Choroid plexus epithelial cell (primary cell): Measurements from ENCODE around the gene SMOC2.

Experiments
- DNase-seq: peaks from one replicate; pipeline ENCODE4 v3.0.0-alpha.2; 2010; ENCODE audit warnings: low read depth
- H3K4me3 ChIP-seq: 2 replicates; pipeline ENCODE4 v1.5.1; 2011; ENCODE audit warnings: low read depth, mild to moderate bottlenecking, control low read depth, low read length, moderate library complexity
- TF ChIP-seq, protein P1 (sequence below): conservative IDR thresholded peaks from 2 replicates; pipeline ENCODE4 v1.5.1; 2011; ENCODE audit warnings: low read depth, mild to moderate bottlenecking, control low read depth, inconsistent platforms, low read length, moderate library complexity

SMOC2 gene

DNA sequence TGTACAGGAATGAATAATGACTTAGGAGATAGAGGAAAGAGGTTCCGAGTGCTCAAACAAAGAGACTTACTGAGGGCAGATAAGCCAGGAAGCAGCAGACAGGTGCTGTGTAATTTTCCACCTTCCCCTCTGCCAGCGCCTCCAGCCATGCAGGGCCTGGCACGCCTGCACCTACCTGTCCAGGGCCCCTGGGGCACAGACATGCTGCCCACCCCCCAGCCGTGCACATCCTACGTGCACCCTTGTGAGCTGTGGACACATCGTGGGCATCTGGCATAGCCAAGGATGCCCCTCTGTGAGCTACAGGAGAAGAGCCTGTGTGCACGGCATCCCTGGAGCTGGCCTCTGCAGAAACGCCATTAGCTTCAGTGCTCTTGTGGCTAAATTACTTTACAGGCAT, 7.1 kb upstream of the SMOC2 start:
- H3K4me3 ChIP-seq: no peak overlapping the region
- no peak for DNase-seq
- TF ChIP-seq, protein P1, sequence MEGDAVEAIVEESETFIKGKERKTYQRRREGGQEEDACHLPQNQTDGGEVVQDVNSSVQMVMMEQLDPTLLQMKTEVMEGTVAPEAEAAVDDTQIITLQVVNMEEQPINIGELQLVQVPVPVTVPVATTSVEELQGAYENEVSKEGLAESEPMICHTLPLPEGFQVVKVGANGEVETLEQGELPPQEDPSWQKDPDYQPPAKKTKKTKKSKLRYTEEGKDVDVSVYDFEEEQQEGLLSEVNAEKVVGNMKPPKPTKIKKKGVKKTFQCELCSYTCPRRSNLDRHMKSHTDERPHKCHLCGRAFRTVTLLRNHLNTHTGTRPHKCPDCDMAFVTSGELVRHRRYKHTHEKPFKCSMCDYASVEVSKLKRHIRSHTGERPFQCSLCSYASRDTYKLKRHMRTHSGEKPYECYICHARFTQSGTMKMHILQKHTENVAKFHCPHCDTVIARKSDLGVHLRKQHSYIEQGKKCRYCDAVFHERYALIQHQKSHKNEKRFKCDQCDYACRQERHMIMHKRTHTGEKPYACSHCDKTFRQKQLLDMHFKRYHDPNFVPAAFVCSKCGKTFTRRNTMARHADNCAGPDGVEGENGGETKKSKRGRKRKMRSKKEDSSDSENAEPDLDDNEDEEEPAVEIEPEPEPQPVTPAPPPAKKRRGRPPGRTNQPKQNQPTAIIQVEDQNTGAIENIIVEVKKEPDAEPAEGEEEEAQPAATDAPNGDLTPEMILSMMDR: no peak

DNA sequence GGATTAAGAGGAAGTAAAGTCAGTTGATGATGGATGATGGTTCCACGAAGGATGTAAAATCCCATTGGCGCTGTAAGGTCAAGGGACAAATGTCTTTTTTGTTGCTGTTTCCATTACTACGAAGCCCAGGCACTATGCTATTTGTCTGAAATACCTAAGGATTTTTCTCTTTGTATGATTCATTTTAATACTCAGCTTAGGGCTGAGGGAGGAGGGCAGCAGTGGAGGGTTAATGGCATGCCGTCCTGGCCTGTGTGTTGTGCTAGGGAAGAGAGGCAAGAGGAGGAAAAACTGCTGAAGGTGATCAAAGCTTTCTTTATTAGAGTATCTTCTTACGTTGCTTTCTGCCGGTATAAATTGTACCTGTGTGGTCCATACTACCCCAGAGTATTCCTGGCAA, 6.5 kb upstream of the SMOC2 start:
- no peak for DNase-seq
- TF ChIP-seq, protein P1: no peak
- no peak overlapping the region for H3K4me3 ChIP-seq

DNA sequence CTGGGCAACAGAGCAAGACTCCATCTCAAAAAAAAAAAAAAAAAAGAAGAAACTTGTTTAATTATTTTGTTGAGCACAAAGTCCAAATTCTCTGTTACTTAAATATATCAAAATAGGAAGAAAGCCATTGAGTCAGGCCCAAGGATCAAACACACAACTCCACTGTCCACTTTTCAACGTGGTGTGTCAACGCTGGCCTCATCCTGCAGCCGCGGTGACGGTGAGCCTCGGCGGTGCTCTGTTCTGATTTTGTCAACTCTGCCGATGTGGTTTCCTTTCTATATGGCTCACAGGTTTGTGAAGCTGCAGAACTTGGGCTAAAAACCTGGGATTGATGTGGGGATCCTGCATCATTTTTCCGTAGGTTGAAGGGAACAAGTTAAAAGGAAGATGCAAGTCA, 3.2 kb upstream of the SMOC2 start:
- DNase-seq: no peak
- TF ChIP-seq, protein P1: no peak
- H3K4me3 ChIP-seq: no peak overlapping the region

DNA sequence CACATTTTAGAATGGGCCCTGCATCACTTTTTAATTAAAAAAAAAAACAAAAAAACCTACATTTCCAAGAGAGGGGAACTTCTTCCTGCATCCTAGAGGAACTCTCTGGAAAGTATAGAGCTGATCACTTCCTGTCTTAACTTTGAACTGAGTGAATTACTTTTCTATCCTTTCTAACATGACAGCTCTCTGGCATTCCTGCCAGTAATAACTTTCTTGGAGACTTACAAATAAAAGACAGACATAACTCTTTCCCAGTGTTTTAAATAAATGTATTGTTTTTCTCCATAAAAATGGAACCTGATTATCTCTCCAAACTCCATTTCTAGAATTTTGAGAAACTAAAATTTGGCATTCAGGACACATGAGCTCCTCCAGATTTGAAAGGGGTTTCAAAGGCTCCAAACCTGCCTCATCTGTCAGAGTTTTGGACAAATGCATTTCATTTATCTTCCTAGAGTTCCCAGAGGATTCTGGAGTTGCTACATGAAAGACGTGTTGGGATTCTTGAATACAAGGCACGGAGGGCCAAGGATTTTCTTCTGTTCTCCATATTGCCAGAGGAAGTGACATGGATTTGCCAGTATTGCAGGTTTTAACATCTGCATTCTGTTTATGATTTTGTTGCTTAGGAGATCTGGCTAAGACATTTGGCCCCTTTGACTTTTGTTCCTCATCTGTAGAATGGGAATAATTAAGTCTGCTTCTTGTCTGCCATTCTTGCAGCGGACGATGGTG, 2.0 kb upstream of the SMOC2 start:
- H3K4me3 ChIP-seq: no peak overlapping the region
- DNase-seq: no peak
- TF ChIP-seq, protein P1: no peak

DNA sequence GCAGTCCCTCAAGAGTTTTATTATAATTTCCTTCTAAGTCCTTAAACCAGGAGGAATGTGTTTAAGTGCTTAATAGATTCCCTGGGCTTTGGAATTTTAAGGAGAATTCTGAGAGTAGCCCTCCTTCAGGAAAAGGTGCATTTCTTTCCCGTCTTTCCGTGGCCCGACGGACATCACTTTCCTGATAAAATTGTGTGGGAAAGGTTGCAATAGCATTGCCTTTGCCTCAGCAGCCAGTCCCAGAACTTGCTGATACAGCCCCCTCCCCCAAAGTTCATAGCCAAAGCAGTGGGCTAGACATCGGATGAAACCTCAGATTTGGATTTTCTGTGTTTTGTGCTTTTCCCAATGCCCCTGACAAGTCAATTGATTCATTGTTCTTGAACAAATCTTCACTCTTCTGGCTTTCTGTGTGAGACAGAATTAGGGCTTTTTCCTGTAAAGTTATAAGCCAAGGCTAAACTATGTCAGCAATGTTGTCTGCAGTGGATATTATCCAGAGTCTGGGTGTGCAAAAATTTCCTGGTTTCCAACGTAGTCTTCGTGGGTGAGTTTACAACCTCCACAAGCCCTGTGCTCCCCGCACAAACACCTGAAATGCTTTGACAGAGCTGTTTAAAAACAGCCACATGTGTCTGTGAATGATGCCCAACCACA, 1.1 kb upstream of the SMOC2 start:
- DNase-seq: no peak
- no peak overlapping the region for H3K4me3 ChIP-seq
- TF ChIP-seq, protein P1: no peak

DNA sequence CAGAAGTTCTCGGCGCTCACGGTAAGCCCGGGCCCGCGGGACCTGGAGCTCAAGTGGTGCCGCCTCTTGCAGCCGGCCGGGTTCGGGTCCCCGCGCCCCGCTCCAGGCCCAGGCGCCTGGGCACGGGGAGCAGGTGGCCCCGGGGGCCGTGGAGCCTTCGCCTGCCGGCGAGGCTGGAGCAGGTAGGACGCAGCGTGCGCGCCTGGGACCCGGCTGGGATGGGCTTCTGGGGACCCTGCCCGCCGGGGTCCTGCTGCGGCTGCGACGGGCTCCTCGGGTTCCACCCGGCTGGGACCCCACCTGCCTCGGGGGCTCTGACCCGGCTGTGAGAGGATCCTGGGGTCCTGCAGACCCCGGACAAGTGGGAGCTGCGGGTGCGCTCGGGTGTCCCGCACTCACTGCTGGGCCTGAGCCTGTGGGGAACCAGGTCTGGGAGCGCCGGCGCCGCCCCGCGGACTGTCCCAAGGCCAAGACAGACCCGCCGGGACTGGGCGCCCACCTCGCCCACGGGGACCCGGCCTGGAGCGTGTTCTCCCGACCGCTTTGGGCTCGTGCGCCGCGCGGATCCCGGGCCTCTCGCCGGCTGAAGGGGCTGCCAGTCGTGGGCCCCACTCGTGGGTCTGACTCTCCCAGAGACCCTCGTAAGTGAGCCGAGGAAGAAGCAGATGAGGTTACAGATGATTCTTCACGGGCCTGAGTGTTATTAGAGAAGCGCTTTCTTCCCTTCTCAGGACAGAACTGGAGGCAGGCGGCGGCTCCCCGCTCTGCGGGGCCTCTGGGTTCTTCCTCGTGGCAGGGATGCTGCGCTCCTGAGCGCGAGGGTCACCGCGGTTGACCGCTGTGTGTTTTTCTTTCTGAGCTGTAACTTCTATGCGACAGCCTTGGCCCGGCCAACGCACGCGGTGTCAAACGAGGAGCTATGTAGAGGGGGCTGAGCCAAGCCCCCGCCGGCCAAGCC, 729 bp downstream of the SMOC2 start:
- DNase-seq: no peak
- H3K4me3 ChIP-seq: no peak overlapping the region
- TF ChIP-seq, protein P1: no peak
